T-cell (primary cell): ENCODE measurements around the gene ITGB7. TPM values are rescaled to one million over a fixed set of nuclear protein-coding genes. Genes with fewer than 3 reads are reported as not detected.
A peak's percentile ranks its signal among the peaks of the same experiment; 100 is the strongest.

Experiments used
- ATAC-seq, 4 experiments: fragments of 200-7000 bp in 3 of 4; fragments of 150-1000 bp in 1 of 4; cut with Tn5 transposase; replicated peaks in 1 of 4; 1 replicate in 3 of 4; 2 replicates in 1 of 4; pipeline ENCODE4 v1.10.0; 2021; ENCODE audit warnings: moderate library complexity in 3 of 4, mild to moderate bottlenecking in 2 of 4, moderate number of reproducible peaks in 1 of 4
- CTCF ChIA-PET, 2 donors: fragments of 300-600 bp; sonication (Branson Sonifier 250); formaldehyde crosslinking; loops; one replicate each; lab custom pipeline; 2022; ENCODE audit warnings: antibody characterized with exemption in 2 of 2; lab: Charles Lee
- POLR2A ChIA-PET, 2 donors: fragments of 300-600 bp; sonication (Branson Sonifier 250); formaldehyde crosslinking; loops; one replicate each; lab custom pipeline; 2022; ENCODE audit warnings: antibody characterized with exemption in 2 of 2; lab: Charles Lee
- DNase-seq, 35 experiments: peaks; one replicate each; pipeline versions ENCODE4 v3.0.0 to v3.0.0-alpha.2; 2013 to 2023
- H3K27ac ChIP-seq: one replicate; pipeline ENCODE4 v1.5.1; 2013; ENCODE audit warnings: low read length
- H3K27me3 ChIP-seq, 2 experiments: replicated peaks in 1 of 2; 1 replicate in 1 of 2; 2 replicates in 1 of 2; pipeline versions ENCODE4 v1.6.1 to v1.7.0; 2013; ENCODE audit warnings: low read length in 1 of 2, mixed read lengths in 1 of 2; ENCODE audit not compliant: control insufficient read depth in 2 of 2, insufficient read depth in 2 of 2; ENCODE audit errors: extremely low read depth in 1 of 2
- H3K36me3 ChIP-seq, 2 donors: 1 replicate in 1 of 2; 2 replicates in 1 of 2; pipeline versions ENCODE4 v1.6.1 to v1.7.0; 2013; ENCODE audit warnings: low read length in 1 of 2; ENCODE audit not compliant: control insufficient read depth in 2 of 2, insufficient read depth in 1 of 2; ENCODE audit errors: extremely low read depth in 1 of 2
- H3K4me1 ChIP-seq, 2 experiments: 1 replicate in 1 of 2; 2 replicates in 1 of 2; pipeline versions ENCODE4 v1.6.1 to v1.7.0; 2013; ENCODE audit warnings: low read length in 2 of 2, mixed read lengths in 1 of 2; ENCODE audit not compliant: insufficient read depth in 2 of 2, control insufficient read depth in 1 of 2; ENCODE audit errors: extremely low read depth in 1 of 2
- H3K4me3 ChIP-seq, 2 donors: 1 replicate in 1 of 2; 2 replicates in 1 of 2; pipeline versions ENCODE4 v1.5.1 to v1.7.0; 2013; ENCODE audit warnings: mild to moderate bottlenecking in 2 of 2, low read length in 1 of 2, moderate library complexity in 1 of 2; ENCODE audit not compliant: control insufficient read depth in 1 of 2; ENCODE audit errors: extremely low read depth in 1 of 2
- H3K9me3 ChIP-seq: 2 replicates; pipeline ENCODE4 v1.7.0; 2013
- H3K27ac Mint-ChIP-seq, 2 donors: one replicate each; pipeline ENCODE4 v1.8.0; 2020 to 2021; ENCODE audit warnings: mild to moderate bottlenecking in 2 of 2, mixed read lengths in 2 of 2
- H3K27me3 Mint-ChIP-seq, 2 donors: one replicate each; pipeline ENCODE4 v1.8.0; 2021 to 2022; ENCODE audit warnings: mixed read lengths in 2 of 2
- H3K36me3 Mint-ChIP-seq: one replicate; pipeline ENCODE4 v1.8.0; 2021; ENCODE audit warnings: mixed read lengths
- H3K4me1 Mint-ChIP-seq, 3 donors: one replicate each; pipeline ENCODE4 v1.8.0; 2020 to 2022; ENCODE audit warnings: mixed read lengths in 3 of 3, mild to moderate bottlenecking in 1 of 3
- H3K4me3 Mint-ChIP-seq, 3 donors: one replicate each; pipeline ENCODE4 v1.8.0; 2020 to 2022; ENCODE audit warnings: mild to moderate bottlenecking in 3 of 3, mixed read lengths in 3 of 3, moderate library complexity in 3 of 3
- H3K9me3 Mint-ChIP-seq, 3 donors: one replicate each; pipeline ENCODE4 v1.8.0; 2020 to 2022; ENCODE audit warnings: mixed read lengths in 3 of 3
- WGBS: methylation state at CpG from one replicate; pipeline ENCODE4 v1.1.5; 2013; ENCODE audit warnings: missing lambda C conversion rate; ENCODE audit not compliant: insufficient coverage; 5-methylcytosine and 5-hydroxymethylcytosine counted together
- total RNA-seq, 35 experiments: library from RNA in 6 of 35; stranded (reverse) in 6 of 35; fragments of 120-200 nt in 1 of 35; gene quantifications; one replicate each; pipeline versions ENCODE4 v1.2.1 to v1.2.4 and lab custom pipeline; 2013 to 2026

ITGB7 gene
- total RNA-seq, 5 donors from 2014 or later (not counting 1 experiment from before 2014, with no cell fraction given), result 247 to 590 (median 469) TPM

- no peak for ATAC-seq
- ChIA-PET POLR2A (no interaction called here), CTCF (interaction anchor here in 1 of 2 donors (0.8 kb wide), 1 partner anchor 32 kb away, joined by 3 read pairs; no protein-coding TSS in a partner anchor)
Measured at GRCh38 chr12:53192531-53193021, 14.5 kb downstream of the ITGB7 start.

GRCh38 chr12:53191885-53192530, 15.0 kb downstream of the ITGB7 start:
- no peak overlapping the region for H3K4me3 ChIP-seq
- Mint-ChIP-seq H3K4me3 (no peak overlapping the region), H3K9me3 (no peaks in the 10 kb centered on the region), H3K27ac (peak overlapping the region; percentile 37 to 48), H3K4me1 (peaks cover 31 to 46% (median 44%) of the 10 kb centered on the region in 3 donors), H3K27me3 (no peaks in the 10 kb centered on the region), H3K36me3 (peaks cover 64% of the 10 kb centered on the region)
- 100% methylated on average over 14 of the region's 14 CpGs for WGBS
- CTCF ChIA-PET, result no interaction called here
- H3K36me3 ChIP-seq, result peaks cover 40 to 89% of the 10 kb centered on the region in 2 donors
- H3K27ac ChIP-seq, result no peak overlapping the region
- DNase-seq, result no peak
- no peaks in the 10 kb centered on the region for H3K9me3 ChIP-seq
- ATAC-seq, result no peak
- POLR2A ChIA-PET, result no interaction called here
- peaks cover 0 to 21% of the 10 kb centered on the region in 2 experiments for H3K4me1 ChIP-seq
- no peaks in the 10 kb centered on the region for H3K27me3 ChIP-seq

More at GRCh38 chr12:53192531-53193021, 14.5 kb downstream of the ITGB7 start:
- H3K27me3 Mint-ChIP-seq, result no peaks in the 10 kb centered on the region
- H3K9me3 Mint-ChIP-seq, result no peaks in the 10 kb centered on the region
- H3K9me3 ChIP-seq, result no peaks in the 10 kb centered on the region
- peaks cover 62% of the 10 kb centered on the region for H3K36me3 Mint-ChIP-seq
- H3K4me3 Mint-ChIP-seq, result peak overlapping the region in 1 of 3 donors; percentile 21
- no peaks in the 10 kb centered on the region for H3K27me3 ChIP-seq
- no peak overlapping the region for H3K4me3 ChIP-seq
- WGBS, result 98% methylated on average over 14 of the region's 14 CpGs
- peaks cover 40 to 89% of the 10 kb centered on the region in 2 donors for H3K36me3 ChIP-seq
- H3K4me1 ChIP-seq, result peaks cover 0 to 26% of the 10 kb centered on the region in 2 experiments
- H3K27ac ChIP-seq, result no peak overlapping the region
- H3K27ac Mint-ChIP-seq, result peak overlapping the region in 1 of 2 donors; percentile 28
- peaks cover 35 to 49% (median 47%) of the 10 kb centered on the region in 3 donors for H3K4me1 Mint-ChIP-seq
- DNase-seq, result peak in 1 of 35 experiments; percentile 20

- H3K36me3 ChIP-seq, result peaks cover 41 to 89% of the 10 kb centered on the region in 2 donors
- H3K9me3 Mint-ChIP-seq, result no peaks in the 10 kb centered on the region
- 95% methylated on average over 6 of the region's 11 CpGs for WGBS
- H3K36me3 Mint-ChIP-seq, result peaks cover 64% of the 10 kb centered on the region
- POLR2A ChIA-PET, result no interaction called here
- peaks cover 0 to 15% of the 10 kb centered on the region in 2 experiments for H3K4me1 ChIP-seq
- H3K4me3 ChIP-seq, result no peak overlapping the region
- CTCF ChIA-PET, result no interaction called here
- H3K9me3 ChIP-seq, result no peaks in the 10 kb centered on the region
- peaks cover 25 to 40% (median 39%) of the 10 kb centered on the region in 3 donors for H3K4me1 Mint-ChIP-seq
- H3K27me3 ChIP-seq, result no peaks in the 10 kb centered on the region
- H3K27ac ChIP-seq, result no peak overlapping the region
- no peak for DNase-seq
- no peaks in the 10 kb centered on the region for H3K27me3 Mint-ChIP-seq
- no peak for ATAC-seq
- no peak overlapping the region for H3K4me3 Mint-ChIP-seq
- peak overlapping the region; percentile 48 to 76 for H3K27ac Mint-ChIP-seq
Measured at GRCh38 chr12:53191096-53191884, 15.8 kb downstream of the ITGB7 start.

- Histone ChIP-seq H3K27me3 (no peaks in the 10 kb centered on the region), H3K9me3 (no peaks in the 10 kb centered on the region), H3K4me1 (peaks cover 0 to 21% of the 10 kb centered on the region in 2 experiments), H3K36me3 (peaks cover 36 to 89% of the 10 kb centered on the region in 2 donors), H3K27ac (peak overlapping the region; percentile 21), H3K4me3 (no peak overlapping the region)
- DNase-seq (peak in 29 of 35 experiments; percentile 16 to 68 (median 38)), ATAC-seq (peak; percentile 80 to 95 (median 86))
- CTCF ChIA-PET, result interaction anchor here (0.7 to 2.1 kb wide), 5 partner anchors 10 to 284 kb away, joined by 4 to 12 read pairs (median 5); partner anchors contain the start of genes CSAD (in 1 of the 2) and ZNF740 (in 1 of the 2)
- Mint-ChIP-seq H3K4me3 (no peak overlapping the region), H3K9me3 (no peaks in the 10 kb centered on the region), H3K27me3 (no peaks in the 10 kb centered on the region), H3K36me3 (peaks cover 65% of the 10 kb centered on the region), H3K27ac (peak overlapping the region; percentile 65 to 80), H3K4me1 (peaks cover 24 to 40% (median 39%) of the 10 kb centered on the region in 3 donors)
- POLR2A ChIA-PET, result no interaction called here
- 41% methylated on average over 7 of the region's 14 CpGs for whole genome bisulfite sequencing
Measured at GRCh38 chr12:53190108-53190729, 16.8 kb downstream of the ITGB7 start.

- Mint-ChIP-seq H3K9me3 (no peaks in the 10 kb centered on the region), H3K36me3 (peaks cover 57% of the 10 kb centered on the region), H3K27me3 (no peaks in the 10 kb centered on the region), H3K4me1 (peaks cover 51 to 59% (median 56%) of the 10 kb centered on the region in 3 donors), H3K27ac (peak overlapping the region in 1 of 2 donors; percentile 64), H3K4me3 (no peak overlapping the region)
- no peak overlapping the region for H3K27ac ChIP-seq
- peaks cover 20 to 87% of the 10 kb centered on the region in 2 donors for H3K36me3 ChIP-seq
- no peaks in the 10 kb centered on the region for H3K27me3 ChIP-seq
- ChIA-PET POLR2A (no interaction called here), CTCF (interaction anchor here in 1 of 2 donors (0.6 to 1.5 kb wide), 3 partner anchors 8 to 86 kb away, joined by 3 to 5 read pairs (median 4); no protein-coding TSS in a partner anchor)
- H3K9me3 ChIP-seq, result no peaks in the 10 kb centered on the region
- ATAC-seq (no peak), DNase-seq (no peak)
- no peak overlapping the region for H3K4me3 ChIP-seq
- peaks cover 12 to 48% of the 10 kb centered on the region in 2 experiments for H3K4me1 ChIP-seq
- 99% methylated on average over 8 of the region's 15 CpGs for WGBS
Measured at GRCh38 chr12:53187145-53187899, 19.7 kb downstream of the ITGB7 start.
